Cortex of kidney (tissue), 1 donor: Measurements from ENCODE around the gene HAUS8.
"Not testable (repeated sequence)": the region's sequence is repeated elsewhere in the genome, so short reads cannot be mapped to it uniquely, and the experiment has no call there.

Source experiments
- DNase-seq: peaks from one replicate; lab custom pipeline; 2025; lab: John Stamatoyannopoulos, UW

The HAUS8 gene

GRCh38 chr19:17101686-17102628, 26.7 kb upstream of the HAUS8 start:
- DNase-seq = no peak

- no peak for DNase-seq
Measured at GRCh38 chr19:17098326-17098725, 23.1 kb upstream of the HAUS8 start.

- DNase-seq = no peak
Measured at GRCh38 chr19:17097593-17098126, 22.4 kb upstream of the HAUS8 start.

- no peak for DNase-seq
Measured at GRCh38 chr19:17095141-17095919, 20.1 kb upstream of the HAUS8 start.

DNA sequence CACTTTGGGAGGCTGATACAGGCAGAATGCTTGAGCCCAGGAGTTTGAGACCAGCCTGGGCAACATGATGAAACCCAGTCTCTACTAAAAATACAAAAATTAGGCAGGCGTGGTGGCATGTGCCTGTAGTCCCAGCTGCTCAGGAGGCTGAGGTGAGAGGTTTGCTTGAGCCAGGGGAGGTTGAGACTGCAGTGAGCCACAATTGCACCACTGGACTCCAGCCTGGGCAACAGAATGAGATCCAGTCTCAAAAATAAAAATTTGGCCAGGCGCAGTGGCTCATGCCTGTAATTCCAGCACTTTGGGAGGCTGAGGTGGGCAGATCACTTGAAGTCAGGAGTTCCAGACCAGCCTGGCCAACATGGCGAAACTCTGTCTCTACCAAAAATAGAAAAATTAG, 19.4 kb upstream of the HAUS8 start:
- DNase-seq = not testable (repeated sequence)

DNA sequence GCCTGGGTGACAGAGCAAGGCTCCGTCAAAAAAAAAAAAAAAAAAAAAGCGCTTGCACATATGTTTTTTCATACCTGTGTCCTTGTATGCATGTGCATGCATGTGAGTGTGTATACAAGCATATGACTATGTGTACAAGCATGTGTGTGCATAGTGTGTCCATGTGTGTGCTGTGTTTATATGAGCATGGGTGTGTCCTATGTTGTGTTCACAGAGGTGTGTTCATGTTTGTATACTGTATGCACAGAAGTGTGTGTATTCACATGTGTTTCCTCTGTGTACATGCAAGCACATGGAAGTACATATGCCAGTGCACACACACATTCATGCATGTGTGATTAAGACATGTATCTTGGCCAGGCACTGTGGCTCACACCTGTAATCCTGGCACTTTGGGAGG, 17.4 kb upstream of the HAUS8 start:
- DNase-seq = no peak

DNA sequence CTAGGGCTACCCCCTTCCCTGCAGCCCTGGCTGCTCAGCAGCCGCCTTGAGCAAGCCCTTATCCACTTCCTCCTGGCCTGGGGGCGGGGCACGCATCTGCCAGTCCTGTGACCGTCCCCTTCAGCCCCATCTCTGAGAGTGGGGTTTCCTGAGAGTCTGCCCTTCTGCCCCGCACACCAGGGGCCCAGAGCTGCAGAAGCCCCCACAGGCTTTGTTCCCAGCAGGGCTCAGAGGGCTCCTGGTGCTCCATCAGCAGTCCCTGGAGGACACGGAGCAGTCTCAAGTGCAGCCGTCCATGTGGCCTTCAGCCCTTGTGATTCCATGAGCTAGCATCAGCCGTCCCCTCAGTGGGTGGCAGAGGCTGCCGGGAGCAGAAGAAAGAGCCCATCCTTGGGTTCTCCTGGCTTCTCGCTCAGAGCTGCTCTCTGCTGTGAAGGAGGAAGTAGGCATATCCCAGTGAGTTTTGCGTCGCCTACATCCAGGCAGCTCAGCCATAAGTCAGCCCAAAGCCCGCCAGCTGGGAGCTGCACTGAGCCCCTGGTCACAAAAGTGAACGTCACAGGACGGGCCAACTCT, 16.6 kb upstream of the HAUS8 start:
- DNase-seq = no peak

- DNase-seq = no peak
Measured at GRCh38 chr19:17090583-17090982, 15.3 kb upstream of the HAUS8 start.

GRCh38 chr19:17088552-17088951, 13.3 kb upstream of the HAUS8 start:
- no peak for DNase-seq

GRCh38 chr19:17086834-17087233, 11.6 kb upstream of the HAUS8 start:
- no peak for DNase-seq

DNA sequence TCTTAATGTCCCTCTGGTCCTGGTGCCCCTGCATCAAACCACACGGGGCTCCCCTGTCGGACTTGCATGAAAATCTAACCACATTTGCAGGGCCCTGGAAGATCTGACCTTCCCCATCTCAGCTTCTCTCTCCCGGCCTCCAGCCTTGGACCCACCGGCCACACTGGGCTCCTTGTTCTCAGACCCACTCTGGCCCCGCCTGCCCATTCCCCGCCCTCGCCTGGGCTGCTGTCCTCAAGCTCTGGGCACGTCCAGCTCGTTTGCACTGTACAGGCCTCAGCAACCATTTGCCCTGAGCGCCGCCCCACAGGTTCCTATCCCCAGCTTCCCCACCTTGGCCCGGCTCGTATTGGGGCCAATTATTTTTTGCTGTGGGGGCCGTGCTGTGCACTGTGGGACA, 10.9 kb upstream of the HAUS8 start:
- no peak for DNase-seq

DNA sequence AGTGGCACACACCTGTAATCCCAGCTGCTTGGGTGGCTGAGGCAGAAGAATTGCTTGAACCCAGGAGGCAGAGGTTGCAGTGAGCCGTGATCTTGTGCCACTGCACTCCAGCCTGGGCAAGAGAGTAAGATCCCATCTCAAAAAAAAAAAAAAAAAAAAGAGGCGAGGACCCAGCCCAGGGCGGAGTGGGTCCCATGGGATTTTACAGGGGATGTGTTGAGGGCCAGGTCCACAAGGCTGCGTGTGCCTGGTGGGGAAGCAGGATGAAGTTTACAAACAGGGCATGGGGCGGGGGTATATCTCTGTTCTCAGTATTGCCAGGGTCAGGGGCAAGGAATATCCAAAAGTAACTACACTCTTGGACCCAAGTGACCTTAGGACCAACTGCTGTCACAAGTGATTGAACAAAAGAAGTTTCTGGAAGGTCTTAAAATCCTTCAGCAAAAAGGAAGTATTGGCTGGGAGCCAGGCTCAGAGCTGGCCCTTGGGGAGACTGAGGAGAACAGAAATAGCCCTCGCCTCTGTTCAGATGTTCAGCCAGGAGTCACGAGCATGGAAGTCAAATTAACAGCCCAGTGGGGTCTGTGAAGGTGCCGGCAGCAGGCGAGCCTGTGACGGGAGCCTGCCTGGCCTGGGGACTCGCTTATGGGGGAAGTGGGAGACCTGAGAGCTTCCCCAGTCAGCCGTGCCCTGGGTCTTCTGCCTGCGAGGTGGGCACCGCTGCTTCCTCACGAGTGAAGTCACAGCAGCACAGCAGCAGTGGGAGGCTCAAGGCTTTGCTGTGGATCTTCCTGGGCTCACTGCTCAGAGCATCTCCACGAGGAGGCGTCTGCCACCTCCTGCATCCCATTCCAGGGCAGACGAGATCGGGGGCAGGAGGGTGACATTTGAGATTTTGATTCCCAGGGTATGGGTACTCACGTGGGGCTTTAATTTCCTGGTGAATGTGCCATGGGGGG, 6.7 kb upstream of the HAUS8 start:
- no peak for DNase-seq

DNA sequence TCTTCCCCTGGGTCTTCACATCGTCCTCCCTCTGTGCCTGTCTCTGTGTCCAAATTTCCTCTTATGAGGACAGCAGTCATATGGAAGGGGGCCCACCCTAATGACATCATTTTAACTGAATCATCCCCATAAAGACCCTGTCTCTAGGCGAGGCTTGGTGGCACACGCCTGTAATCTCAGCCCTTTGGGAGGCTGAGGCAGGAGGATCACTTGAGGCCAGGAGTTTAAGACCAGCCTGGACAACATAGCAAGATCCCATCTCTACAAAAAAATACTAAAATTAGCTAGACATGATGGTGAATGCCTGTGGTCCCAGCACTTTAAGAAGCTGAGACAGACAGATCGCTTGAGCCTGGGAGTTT, 5.2 kb upstream of the HAUS8 start:
- DNase-seq = no peak

DNA sequence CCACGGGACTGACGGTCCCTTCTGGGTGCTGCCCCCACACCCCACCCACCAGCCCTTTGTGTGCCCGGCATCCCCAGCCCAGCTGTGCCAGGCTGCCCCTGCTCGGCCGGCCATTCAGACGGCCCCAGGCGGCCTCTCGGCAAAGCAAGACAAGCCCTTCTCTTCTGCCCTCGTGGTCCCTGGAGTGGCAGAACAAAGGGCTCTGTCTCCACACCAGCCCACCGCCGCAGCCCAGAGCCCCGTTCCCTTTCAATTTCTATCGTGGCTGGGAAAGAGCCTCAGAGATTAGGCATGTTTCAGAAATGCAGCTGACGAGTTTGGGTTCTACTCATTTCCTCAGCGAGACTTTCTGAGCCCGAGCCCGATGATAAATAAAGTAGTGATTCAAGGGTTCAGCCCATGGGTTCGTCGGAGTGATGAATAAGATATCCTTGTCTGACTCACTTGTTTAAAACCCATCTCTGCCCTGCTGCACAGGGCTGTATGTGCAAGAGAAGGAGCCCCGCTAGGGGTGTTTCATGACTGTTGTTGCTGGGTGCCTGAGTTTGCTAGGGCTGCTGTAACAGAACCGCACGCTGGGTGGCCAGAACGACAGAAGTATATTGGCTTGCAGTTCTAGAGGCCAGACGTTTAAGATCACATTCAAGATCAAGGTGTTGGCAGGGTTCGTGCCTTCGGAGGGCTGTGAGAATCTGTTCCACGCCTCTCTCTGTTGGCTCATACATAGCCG, 4.6 kb upstream of the HAUS8 start:
- no peak for DNase-seq

DNA sequence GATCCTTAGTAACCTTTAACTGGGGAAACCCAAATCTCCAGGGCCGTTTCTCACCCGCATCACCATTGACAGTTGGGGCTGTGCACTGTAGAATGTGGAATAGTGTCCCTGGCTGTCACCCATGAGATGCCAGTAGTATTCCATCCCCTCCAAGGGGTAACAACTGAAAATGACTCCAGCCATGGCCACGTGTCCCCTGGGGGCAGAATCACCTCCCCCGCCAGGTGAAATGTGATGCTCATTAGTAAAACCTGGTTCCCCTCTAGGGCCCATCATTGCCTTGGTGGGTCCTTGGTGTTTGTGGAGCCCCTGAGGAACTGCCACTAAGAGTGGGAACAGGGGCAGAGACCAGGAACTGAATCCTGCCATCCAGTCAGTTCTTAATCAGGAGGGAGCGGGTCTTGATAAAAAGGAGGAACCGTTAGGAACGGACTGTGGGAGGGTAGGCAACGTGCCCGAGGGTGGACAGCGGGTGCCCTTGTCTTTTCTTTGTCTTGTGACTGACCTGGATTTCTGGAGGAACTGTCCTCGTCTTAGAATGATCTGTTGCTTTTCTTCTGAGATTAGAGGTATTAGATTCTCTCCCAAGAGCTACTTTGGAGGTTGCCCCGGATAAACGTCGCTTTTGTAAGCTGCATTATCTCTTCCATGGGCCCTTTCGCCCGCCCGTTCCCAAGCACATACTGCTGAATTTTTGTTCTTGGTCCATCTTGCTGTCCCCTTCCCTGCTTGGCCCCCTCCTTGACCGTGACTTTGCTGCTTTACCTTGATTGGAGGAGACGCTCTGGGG, 3.9 kb upstream of the HAUS8 start:
- no peak for DNase-seq

DNA sequence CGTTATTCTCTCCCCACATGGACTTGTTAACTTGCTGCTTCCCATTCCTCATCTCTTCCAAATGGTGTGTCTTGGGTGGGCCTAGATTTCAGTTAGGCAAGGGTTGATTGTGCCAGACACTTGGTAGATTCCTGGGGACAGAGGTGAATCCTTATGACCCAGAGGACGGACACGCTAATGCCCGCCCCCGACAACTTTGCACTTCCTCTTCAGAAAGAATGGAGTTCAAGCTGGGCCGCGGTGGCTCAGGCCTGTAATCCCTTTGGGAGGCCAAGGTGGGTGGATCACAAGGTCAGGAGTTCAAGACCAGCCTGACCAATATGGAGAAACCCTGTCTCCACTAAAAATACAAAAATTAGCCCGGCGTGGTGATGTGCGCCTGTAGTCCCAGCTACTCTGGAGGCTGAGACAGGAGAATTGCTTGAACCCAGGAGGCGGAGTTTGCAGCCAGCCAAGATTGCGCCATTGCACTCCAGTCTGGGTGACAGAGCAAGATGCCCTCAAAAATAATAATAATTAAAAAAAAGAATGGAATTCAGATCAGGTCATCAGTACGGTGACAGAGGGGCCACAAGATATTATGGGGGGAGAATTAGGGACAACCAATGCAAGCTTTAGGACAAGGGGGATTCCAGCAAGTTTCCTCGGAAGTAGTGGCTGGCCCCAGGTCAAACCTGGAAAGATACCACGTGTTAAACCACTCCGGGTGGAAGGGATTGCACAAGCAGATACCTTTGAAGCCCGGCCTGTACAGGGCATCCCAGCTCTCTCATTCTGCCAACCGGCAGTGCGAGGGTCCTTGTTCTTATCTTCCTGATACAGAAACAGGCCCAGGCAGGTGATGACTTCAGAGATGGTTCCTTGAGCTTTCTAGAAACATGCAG, 3.0 kb upstream of the HAUS8 start:
- DNase-seq = no peak

- DNase-seq = no peak
Measured at GRCh38 chr19:17077447-17078028, 2.3 kb upstream of the HAUS8 start.

- DNase-seq = no peak
Measured at GRCh38 chr19:17076543-17076991, 1.3 kb upstream of the HAUS8 start.
